Cerebellar nuclear complex (tissue), 1 donor: ENCODE measurements around the gene SORBS1.
A peak's percentile ranks its signal among the peaks of the same experiment; 100 is the strongest.

ENCODE experiments used
- DNase-seq, 2 experiments: peaks; one replicate each; lab custom pipeline; 2025; lab: John Stamatoyannopoulos, UW

Gene SORBS1

GRCh38 chr10:95561177-95561863, at the start of gene SORBS1:
TSS of gene SORBS1 (minus strand) at chr10:95561371. CDS start at chr10:95441135, 120,236 bp downstream.
- DNase-seq: peak; percentile 87 to 89

GRCh38 chr10:95610727-95611126, 49.6 kb upstream of the SORBS1 start:
- no peak for DNase-seq

GRCh38 chr10:95606922-95607321, 45.8 kb upstream of the SORBS1 start:
- DNase-seq: no peak

GRCh38 chr10:95605163-95605562, 44.0 kb upstream of the SORBS1 start:
- no peak for DNase-seq

GRCh38 chr10:95604630-95605029, 43.5 kb upstream of the SORBS1 start:
- DNase-seq: no peak

- DNase-seq: no peak
Measured at GRCh38 chr10:95602382-95602781, 41.2 kb upstream of the SORBS1 start.

GRCh38 chr10:95601116-95601719, 40.0 kb upstream of the SORBS1 start:
- DNase-seq: peak in 1 of 2 experiments; percentile 82

DNA sequence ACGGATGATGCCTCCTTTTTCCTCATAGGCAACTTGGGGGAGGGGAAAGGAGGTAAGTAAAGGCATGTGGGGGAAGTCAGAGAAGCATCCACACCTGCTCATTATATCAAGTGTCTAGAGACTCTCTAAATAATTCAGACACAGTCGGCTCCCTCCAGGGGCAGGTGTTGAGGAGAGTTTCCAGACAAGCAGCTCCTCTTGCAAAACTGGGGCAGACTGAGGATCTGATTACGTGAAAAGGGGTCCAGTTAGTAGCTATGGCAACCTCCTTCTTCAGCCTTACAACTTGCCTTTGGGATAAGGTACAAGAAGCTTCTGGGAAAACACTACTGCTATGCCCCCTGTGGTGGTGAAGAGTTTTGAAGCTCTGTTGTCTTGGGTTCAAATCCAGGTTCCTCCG, 39.0 kb upstream of the SORBS1 start:
- DNase-seq: no peak

- DNase-seq: no peak
Measured at GRCh38 chr10:95597788-95598187, 36.6 kb upstream of the SORBS1 start.

GRCh38 chr10:95588025-95588424, 26.9 kb upstream of the SORBS1 start:
- no peak for DNase-seq

- DNase-seq: no peak
Measured at GRCh38 chr10:95579835-95580535, 18.8 kb upstream of the SORBS1 start.

DNA sequence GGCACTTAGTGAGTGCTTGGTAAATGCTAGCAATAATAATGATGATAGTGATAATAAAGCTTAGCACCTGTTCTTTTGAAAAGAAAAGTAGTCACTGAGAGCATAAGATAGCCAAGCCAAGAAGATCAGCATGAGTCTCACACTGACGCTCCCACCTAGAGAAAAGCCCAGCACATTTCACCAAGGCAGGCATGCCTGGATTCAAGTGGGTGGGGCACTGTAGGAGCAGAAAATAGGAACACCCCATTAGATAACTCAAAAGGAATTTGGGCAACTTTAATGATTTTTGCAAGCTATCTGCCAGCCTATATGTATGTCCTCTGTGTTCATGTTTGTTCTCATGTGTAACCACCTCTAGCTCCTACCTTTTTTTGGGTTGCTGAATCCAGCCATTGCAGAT, 18.1 kb upstream of the SORBS1 start:
- no peak for DNase-seq

DNA sequence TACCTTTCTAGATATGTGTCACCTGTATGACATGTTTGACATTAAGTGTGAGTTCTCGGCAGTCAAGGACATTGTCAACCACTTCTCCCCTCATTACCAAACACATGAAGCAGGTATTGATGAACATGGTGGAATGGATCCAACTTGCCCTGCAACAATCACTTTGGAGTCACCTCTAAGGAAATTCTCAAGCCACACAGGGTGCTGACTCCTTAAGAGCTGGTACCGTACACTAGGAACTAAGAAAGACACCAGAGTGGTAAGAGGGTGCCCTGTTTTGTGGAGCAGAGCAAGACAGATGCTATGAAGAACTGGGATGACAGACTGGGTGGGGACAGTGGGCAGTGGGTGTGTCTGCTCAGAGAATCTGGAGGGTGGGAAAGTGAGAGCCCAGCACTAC, 17.4 kb upstream of the SORBS1 start:
- no peak for DNase-seq

DNA sequence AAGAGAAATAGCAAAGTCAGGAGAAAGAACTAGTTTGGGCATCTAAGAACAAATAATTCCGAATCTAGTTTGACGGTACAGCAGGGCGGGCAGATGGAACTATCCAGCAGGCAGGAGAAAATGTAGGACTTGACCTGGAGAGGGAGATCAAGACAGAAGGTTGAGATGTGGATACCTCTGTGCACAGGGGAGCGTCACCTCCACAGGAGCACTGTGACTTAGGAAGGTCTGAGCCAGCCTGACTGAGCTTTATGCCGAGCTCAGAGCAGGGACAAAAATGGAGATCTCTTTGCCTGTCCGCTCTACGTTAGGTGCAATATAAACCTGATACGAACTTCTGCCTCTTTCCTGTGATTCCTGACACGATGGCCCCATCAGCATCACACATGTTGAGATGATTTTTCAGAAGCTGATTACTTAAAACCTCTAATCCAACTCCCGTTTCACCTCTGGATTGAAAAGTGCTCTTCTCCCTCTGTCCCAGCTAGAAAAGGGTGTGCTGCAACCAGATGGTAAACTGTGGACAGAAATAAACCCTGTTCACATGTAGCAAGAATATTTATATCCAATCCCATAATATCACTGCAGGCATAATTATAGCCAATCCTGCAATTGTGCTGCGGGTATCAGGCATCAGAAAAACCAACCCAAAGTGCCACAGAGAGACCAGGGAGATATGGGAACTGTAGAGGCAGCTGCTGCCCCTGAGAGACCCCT, 13.6 kb upstream of the SORBS1 start:
- DNase-seq: no peak

- DNase-seq: no peak
Measured at GRCh38 chr10:95573964-95574604, 12.9 kb upstream of the SORBS1 start.

DNA sequence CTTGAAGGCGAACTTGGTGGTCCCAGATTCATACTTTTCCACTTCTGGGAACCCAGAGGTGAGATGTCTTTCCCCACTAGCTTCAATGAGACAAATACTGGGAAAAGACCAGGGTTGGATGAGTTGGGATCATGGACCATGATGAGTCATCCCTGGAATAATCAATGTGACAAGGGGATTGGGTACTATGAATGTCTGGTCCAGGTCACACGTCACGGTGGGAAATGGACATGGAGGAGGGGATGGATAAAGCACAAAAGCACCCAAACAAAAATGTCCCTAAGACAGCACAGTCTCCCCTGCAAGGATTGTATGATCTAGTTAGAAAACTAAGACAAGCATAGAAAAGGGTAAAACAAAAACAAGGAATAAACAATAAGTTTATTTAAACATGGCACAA, 12.4 kb upstream of the SORBS1 start:
- DNase-seq: no peak

- no peak for DNase-seq
Measured at GRCh38 chr10:95572131-95572820, 11.1 kb upstream of the SORBS1 start.

- DNase-seq: no peak
Measured at GRCh38 chr10:95571390-95571789, 10.2 kb upstream of the SORBS1 start.

DNA sequence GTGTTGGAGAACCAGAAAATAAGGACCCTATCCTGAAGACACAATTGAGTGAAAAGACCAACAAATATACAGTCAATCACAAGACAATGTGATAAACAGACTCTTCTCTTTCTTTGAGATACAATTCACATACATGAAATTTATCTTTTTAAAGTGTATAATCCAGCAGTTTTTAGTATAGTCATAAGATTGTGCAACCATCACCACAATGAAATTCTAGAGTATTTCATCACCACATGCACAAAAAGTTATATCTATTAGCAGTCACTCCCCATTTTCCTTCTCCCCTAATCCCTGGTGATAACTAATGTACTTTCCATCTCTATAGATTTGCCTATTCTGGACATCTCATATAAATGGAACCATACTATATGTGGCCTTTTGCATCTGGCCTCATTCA, 8.2 kb upstream of the SORBS1 start:
- no peak for DNase-seq

- DNase-seq: no peak
Measured at GRCh38 chr10:95567903-95568630, 6.9 kb upstream of the SORBS1 start.

DNA sequence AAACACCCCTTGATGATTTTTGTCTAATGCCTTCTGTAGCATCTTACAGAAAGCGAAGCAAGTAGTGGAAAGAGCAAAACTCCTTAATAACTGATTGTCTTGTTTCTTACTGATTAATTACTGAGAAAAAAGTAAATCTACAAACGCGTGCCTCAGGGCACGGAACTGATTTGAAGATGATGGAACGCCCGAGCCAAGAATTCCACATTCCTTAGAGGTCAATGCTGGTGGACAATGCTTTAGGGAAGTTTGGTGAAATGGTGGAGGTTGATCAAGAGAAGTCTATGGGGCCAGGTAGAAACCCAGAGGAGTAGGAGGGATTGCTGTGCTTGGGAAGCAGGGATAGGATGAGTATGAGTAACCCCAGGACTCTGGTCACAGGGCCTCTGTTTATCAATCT, 5.0 kb upstream of the SORBS1 start:
- no peak for DNase-seq
